K562 (cell line): ENCODE data around the gene WDR46. TPM values are rescaled to one million over a fixed set of nuclear protein-coding genes. Genes with fewer than 3 reads are reported as not detected.

Experiments used
- ATF2 ChIP-seq: sonication (generic); formaldehyde crosslinking; IDR thresholded peaks from 2 replicates; pipeline ENCODE4 v1.8.1; 2022; ENCODE audit warnings: missing genetic modification reagents
- ESRRB ChIP-seq: fragments of 250-450 bp; sonication (Bioruptor Pico); IDR thresholded peaks from 2 replicates; pipeline ENCODE4 v1.5.0; 2020; ENCODE audit warnings: mild to moderate bottlenecking, moderate library complexity, borderline replicate concordance
- GABPA ChIP-seq: fragments of 200-800 bp; sonication (Bioruptor generic); conservative IDR thresholded peaks from 2 replicates; pipeline ENCODE4 v1.6.1; 2016; ENCODE audit warnings: low read depth, missing genetic modification characterization, missing compliant biosample characterization
- HINFP ChIP-seq: fragments of 450-650 bp; conservative IDR thresholded peaks from 2 replicates; pipeline ENCODE4 v1.6.1; 2016; ENCODE audit warnings: missing genetic modification characterization, low read depth, mild to moderate bottlenecking, control low read depth, missing compliant biosample characterization
- HOMEZ ChIP-seq: fragments of 250-450 bp; sonication (Bioruptor Pico); IDR thresholded peaks from 2 replicates; pipeline ENCODE4 v1.4.0; 2020; ENCODE audit warnings: mild to moderate bottlenecking, moderate library complexity
- MXI1 ChIP-seq: IDR thresholded peaks from 2 replicates; pipeline ENCODE4 v1.6.1; 2011; ENCODE audit warnings: low read depth, mild to moderate bottlenecking, improper control_type of control experiment, low read length
- NBN ChIP-seq: fragments of 450-650 bp; IDR thresholded peaks from 2 replicates; pipeline ENCODE4 v1.6.1; 2016; ENCODE audit warnings: low read depth, mild to moderate bottlenecking
- PATZ1 ChIP-seq: fragments of 250-450 bp; sonication (Bioruptor Pico); IDR thresholded peaks from 2 replicates; pipeline ENCODE4 v1.5.0; 2020; ENCODE audit warnings: mild to moderate bottlenecking, borderline replicate concordance
- PYGO2 ChIP-seq: fragments of 450-650 bp; IDR thresholded peaks from 2 replicates; pipeline ENCODE4 v1.6.1; 2016; ENCODE audit warnings: mild to moderate bottlenecking, missing genetic modification characterization, moderate library complexity, missing compliant biosample characterization
- RB1 ChIP-seq: fragments of 450-650 bp; IDR thresholded peaks from 2 replicates; pipeline ENCODE4 v1.6.1; 2017; ENCODE audit warnings: low read depth, mild to moderate bottlenecking
- SMC3 ChIP-seq: conservative IDR thresholded peaks from 2 replicates; pipeline ENCODE4 v1.6.1; 2011; ENCODE audit warnings: low read depth, low read length, improper control_type of control experiment; ENCODE audit not compliant: insufficient read depth
- SPI1 ChIP-seq: IDR thresholded peaks from 2 replicates; pipeline ENCODE4 v1.6.1; 2011; ENCODE audit warnings: low read depth, low read length, control low read depth, borderline replicate concordance
- SREBF1 ChIP-seq: fragments of 150-350 bp; IDR thresholded peaks from 2 replicates; pipeline ENCODE4 v1.6.1; 2014; ENCODE audit warnings: antibody characterized with exemption, low read depth, low read length, borderline replicate concordance
- ZHX1 ChIP-seq: fragments of 150-350 bp; conservative IDR thresholded peaks from 2 replicates; pipeline ENCODE4 v1.6.1; 2014; ENCODE audit warnings: low read length
- ZNF354B ChIP-seq: fragments of 250-450 bp; sonication (Bioruptor Pico); IDR thresholded peaks from 2 replicates; pipeline ENCODE4 v1.4.0; 2020
- ZNF583 ChIP-seq: fragments of 250-450 bp; sonication (Bioruptor Pico); IDR thresholded peaks from 2 replicates; pipeline ENCODE4 v1.4.0; 2020
- polyA plus RNA-seq, 8 experiments: library from polyadenylated mRNA; depleted of rRNA in 4 of 8; stranded (reverse) in 5 of 8; unstranded in 3 of 8; fragments of >200 nt; fragmentation: Nextera tagmentation in 2 of 8; fragmentation: Illumina TruSeq in 1 of 8; extraction: Ambion mirVana in 2 of 8; extraction: Trizol in 1 of 8; gene quantifications; 2 replicates each; pipeline versions ENCODE4 v1.2.1 to v1.2.3, GENCODE V29; 2011 to 2014; ENCODE audit warnings: inconsistent platforms in 1 of 8, missing spikeins in 1 of 8
- total RNA-seq, 7 experiments: library from RNA; depleted of rRNA in 6 of 7; stranded (reverse); fragments of >200 nt in 6 of 7; fragmentation: Illumina TruSeq in 2 of 7; extraction: Trizol in 2 of 7; gene quantifications; 2 replicates each; pipeline versions ENCODE4 v1.2.1 to v1.2.3, GENCODE V29; 2011 to 2021; ENCODE audit warnings: low replicate concordance in 1 of 7

Gene WDR46
- total and polyA plus RNA-seq, 9 of the 15 experiments (the other 6 are each of a cell fraction or from before 2014, with no cell fraction given): 8.9 to 146 (median 93.1) TPM

GRCh38 chr6:33273924-33274902 lies 14.8 kb downstream of the WDR46 start (continued):
- TF ChIP-seq HOMEZ (CRISPR knock-in tag) (no peak), SREBF1 (no peak), ATF2 (no peak), GABPA (tag) (no peak), MXI1 (no peak), ZNF583 (no peak), RB1 (no peak), ESRRB (CRISPR knock-in tag) (no peak), SPI1 (no peak), ZNF354B (no peak), SMC3 (no peak), PYGO2 (tag) (no peak), PATZ1 (CRISPR knock-in tag) (no peak), NBN (no peak), HINFP (tag) (no peak), ZHX1 (no peak)
